ENCODE data around the gene FGF7.

FGF7 gene

DNA sequence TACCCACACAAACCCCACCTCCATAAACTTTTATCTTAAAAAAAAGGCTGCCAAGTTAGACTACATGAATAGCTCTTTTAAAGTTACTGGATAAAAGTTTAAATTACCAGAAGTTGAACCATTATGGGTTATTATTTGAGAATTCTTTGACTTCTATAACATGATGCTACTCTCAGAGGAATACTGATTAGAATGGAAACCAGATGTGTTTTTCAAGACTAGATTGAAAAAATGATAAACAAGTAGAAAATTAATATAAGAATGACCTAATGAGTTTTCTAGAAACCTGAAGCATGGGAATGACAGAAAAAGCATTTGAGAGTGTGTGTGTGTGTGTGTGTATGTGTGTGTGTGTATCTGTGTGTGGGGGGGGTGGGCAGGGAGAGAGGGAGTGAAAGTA, 12.4 kb upstream of the FGF7 start:
- no peak for DNase-seq (ENCODE audit: low read depth in 1 of 2, low spot score in 1 of 2)
- no peak overlapping the region for H3K27ac ChIP-seq (replicated peaks)
- no peak for TF ChIP-seq GABPA (IDR thresholded peaks at IDR 0.05; ENCODE audit: low read depth)
- TF ChIP-seq REST (IDR thresholded peaks at IDR 0.05; ENCODE audit: insufficient replicate concordance, low read depth) = no peak
- TF ChIP-seq POLR2AphosphoS5 (IDR thresholded peaks at IDR 0.05; ENCODE audit: low read depth) = no peak
- no peak for TF ChIP-seq SPI1 (IDR thresholded peaks at IDR 0.05; ENCODE audit: borderline replicate concordance, low read depth)
- TF ChIP-seq CTCF (IDR thresholded peaks at IDR 0.05; ENCODE audit: insufficient read depth, low read length) = no peak
- no peak overlapping the region for H3K4me3 ChIP-seq (replicated peaks; ENCODE audit: insufficient read depth, low read length)
- H3K27me3 ChIP-seq (ENCODE audit: insufficient read depth, poor library complexity, severe bottlenecking) = no peaks in the 10 kb centered on the region

DNA sequence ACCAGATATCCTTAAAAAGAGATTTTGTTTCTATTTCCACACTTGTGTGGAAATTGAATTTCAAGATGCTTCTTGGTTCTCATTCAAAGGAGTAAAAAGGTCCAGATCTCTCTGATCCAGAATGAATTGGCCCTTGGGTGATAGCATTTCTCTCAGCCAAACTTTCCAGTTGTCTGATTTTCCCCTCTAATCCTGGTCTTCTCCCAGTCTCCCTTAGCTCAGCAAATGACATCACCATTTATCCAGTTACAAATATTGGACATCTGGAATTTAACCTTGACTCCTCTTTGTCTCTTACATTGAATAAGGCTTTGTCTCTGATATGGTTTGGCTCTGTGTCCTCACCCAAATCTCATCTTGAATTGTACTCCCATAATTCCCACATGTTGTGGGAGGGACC, 10.2 kb upstream of the FGF7 start:
- Histone ChIP-seq H3K27ac (replicated peaks) (no peak overlapping the region), H3K27me3 (ENCODE audit: insufficient read depth, poor library complexity, severe bottlenecking) (no peaks in the 10 kb centered on the region), H3K4me3 (replicated peaks; ENCODE audit: insufficient read depth, low read length) (no peak overlapping the region)
- DNase-seq (ENCODE audit: low read depth in 1 of 2, low spot score in 1 of 2) = no peak
- TF ChIP-seq GABPA (IDR thresholded peaks at IDR 0.05; ENCODE audit: low read depth) (no peak), REST (IDR thresholded peaks at IDR 0.05; ENCODE audit: insufficient replicate concordance, low read depth) (no peak), POLR2AphosphoS5 (IDR thresholded peaks at IDR 0.05; ENCODE audit: low read depth) (no peak), CTCF (IDR thresholded peaks at IDR 0.05; ENCODE audit: insufficient read depth, low read length) (no peak), SPI1 (IDR thresholded peaks at IDR 0.05; ENCODE audit: borderline replicate concordance, low read depth) (no peak)

DNA sequence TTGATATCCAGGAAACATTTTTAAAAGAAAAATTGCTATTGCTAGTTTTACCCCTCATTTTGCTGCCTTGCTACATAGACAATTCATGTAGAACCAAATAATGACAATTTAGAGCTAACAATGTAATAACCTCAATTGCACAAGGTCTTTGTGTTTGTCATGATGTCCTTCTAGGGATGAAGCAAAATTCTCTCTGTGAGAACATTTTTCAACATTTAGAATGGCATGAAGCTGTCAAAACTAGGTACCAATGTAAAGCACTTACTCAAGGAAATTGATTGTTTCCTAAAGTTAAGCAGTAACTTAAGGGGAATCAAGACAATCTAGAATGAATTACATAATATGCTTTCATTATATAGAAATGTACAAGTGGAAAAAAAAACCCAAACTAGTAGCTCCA, 7.9 kb upstream of the FGF7 start:
- H3K27me3 ChIP-seq (ENCODE audit: insufficient read depth, poor library complexity, severe bottlenecking) = no peaks in the 10 kb centered on the region
- no peak for TF ChIP-seq POLR2AphosphoS5 (IDR thresholded peaks at IDR 0.05; ENCODE audit: low read depth)
- no peak for TF ChIP-seq SPI1 (IDR thresholded peaks at IDR 0.05; ENCODE audit: borderline replicate concordance, low read depth)
- no peak for TF ChIP-seq GABPA (IDR thresholded peaks at IDR 0.05; ENCODE audit: low read depth)
- TF ChIP-seq REST (IDR thresholded peaks at IDR 0.05; ENCODE audit: insufficient replicate concordance, low read depth) = no peak
- no peak for TF ChIP-seq CTCF (IDR thresholded peaks at IDR 0.05; ENCODE audit: insufficient read depth, low read length)
- H3K27ac ChIP-seq (replicated peaks) = no peak overlapping the region
- no peak overlapping the region for H3K4me3 ChIP-seq (replicated peaks; ENCODE audit: insufficient read depth, low read length)
- DNase-seq (ENCODE audit: low read depth in 1 of 2, low spot score in 1 of 2) = no peak
